ENCODE results near the gene JAK3.

- TF ChIP-seq CTCF (IDR thresholded peaks at IDR 0.05) (no peak), JUN (IDR thresholded peaks at IDR 0.05) (no peak), POLR2A (IDR thresholded peaks at IDR 0.05; ENCODE audit: low read length) (no peak), ESRRA (IDR thresholded peaks at IDR 0.05; ENCODE audit: borderline replicate concordance, low read length) (no peak), CHD2 (IDR thresholded peaks at IDR 0.05; ENCODE audit: low read length, partially characterized antibody) (no peak), RAD21 (conservative IDR thresholded peaks at IDR 0.05 in 1 of 2, IDR thresholded peaks at IDR 0.05 in 1 of 2) (no peak), HDAC2 (IDR thresholded peaks at IDR 0.05) (no peak), RFX5 (IDR thresholded peaks at IDR 0.05) (no peak), CBX8 (IDR thresholded peaks at IDR 0.05) (no peak), JUNB (IDR thresholded peaks at IDR 0.05) (no peak), RARB (CRISPR knock-in tag; IDR thresholded peaks at IDR 0.05) (no peak)
- TF ChIP-seq, protein P1, sequence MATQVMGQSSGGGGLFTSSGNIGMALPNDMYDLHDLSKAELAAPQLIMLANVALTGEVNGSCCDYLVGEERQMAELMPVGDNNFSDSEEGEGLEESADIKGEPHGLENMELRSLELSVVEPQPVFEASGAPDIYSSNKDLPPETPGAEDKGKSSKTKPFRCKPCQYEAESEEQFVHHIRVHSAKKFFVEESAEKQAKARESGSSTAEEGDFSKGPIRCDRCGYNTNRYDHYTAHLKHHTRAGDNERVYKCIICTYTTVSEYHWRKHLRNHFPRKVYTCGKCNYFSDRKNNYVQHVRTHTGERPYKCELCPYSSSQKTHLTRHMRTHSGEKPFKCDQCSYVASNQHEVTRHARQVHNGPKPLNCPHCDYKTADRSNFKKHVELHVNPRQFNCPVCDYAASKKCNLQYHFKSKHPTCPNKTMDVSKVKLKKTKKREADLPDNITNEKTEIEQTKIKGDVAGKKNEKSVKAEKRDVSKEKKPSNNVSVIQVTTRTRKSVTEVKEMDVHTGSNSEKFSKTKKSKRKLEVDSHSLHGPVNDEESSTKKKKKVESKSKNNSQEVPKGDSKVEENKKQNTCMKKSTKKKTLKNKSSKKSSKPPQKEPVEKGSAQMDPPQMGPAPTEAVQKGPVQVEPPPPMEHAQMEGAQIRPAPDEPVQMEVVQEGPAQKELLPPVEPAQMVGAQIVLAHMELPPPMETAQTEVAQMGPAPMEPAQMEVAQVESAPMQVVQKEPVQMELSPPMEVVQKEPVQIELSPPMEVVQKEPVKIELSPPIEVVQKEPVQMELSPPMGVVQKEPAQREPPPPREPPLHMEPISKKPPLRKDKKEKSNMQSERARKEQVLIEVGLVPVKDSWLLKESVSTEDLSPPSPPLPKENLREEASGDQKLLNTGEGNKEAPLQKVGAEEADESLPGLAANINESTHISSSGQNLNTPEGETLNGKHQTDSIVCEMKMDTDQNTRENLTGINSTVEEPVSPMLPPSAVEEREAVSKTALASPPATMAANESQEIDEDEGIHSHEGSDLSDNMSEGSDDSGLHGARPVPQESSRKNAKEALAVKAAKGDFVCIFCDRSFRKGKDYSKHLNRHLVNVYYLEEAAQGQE (IDR thresholded peaks at IDR 0.05), result no peak
- TF ChIP-seq, protein P2, sequence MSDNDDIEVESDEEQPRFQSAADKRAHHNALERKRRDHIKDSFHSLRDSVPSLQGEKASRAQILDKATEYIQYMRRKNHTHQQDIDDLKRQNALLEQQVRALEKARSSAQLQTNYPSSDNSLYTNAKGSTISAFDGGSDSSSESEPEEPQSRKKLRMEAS (IDR thresholded peaks at IDR 0.05), result peak; percentile 7; the same call in 1 of the 2 replicates
Measured at GRCh38 chr19:17796838-17797423, 50.9 kb downstream of the JAK3 start.
